ENCODE measurements around the gene EMSY.

Gene EMSY

DNA sequence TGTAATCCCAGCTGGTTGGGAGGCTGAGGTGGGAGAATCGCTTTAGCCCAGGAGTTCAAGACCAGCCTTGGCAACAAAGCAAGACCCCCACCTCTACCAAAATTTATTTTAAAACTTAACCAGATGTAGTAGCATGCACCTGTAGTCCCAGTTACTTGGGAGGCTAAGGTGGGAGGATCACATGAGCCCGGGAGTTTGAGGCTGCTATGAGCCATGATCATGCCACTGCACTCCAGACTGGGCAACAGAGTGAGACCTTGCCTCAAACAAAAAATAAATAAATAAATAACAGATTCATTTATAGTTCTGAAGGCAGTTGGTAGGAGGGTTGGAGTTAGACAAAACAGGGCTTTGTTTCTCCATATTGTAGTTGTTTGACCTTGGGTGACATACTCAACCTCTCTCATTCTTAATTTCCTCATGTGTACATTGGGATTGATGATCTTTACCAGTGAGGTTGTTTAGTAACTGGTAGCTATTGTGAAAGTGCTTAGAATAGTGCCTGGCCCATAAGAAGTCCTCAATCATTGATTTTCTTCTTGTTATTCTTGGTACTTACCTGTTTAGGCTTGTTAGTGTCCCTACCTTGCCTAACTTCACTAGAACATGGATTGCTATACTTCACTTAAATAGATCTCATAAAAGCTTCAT is 79.1 kb downstream of the EMSY start:
- DNase-seq (ENCODE audit: low read depth): no peak

DNA sequence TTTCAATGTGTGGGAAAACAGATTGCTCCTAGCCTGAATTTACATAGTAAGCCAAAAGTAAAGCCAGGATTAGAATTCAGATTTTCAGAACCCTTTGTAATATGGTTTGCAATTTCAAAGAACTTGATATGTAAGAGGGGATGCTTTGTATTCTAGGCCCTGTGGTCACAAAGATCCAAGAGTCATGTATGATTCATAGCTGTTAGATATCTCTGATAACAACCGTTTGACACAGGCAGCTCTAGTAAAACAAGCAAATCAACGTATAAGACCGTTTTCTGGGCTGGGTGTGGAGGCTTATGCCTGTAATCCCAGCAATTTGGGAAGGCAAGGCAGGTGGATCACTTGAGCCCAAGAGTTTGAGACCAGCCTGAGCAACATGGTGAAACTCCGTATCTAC is 79.6 kb downstream of the EMSY start:
- peak; percentile 60 for DNase-seq (ENCODE audit: low read depth)

DNA sequence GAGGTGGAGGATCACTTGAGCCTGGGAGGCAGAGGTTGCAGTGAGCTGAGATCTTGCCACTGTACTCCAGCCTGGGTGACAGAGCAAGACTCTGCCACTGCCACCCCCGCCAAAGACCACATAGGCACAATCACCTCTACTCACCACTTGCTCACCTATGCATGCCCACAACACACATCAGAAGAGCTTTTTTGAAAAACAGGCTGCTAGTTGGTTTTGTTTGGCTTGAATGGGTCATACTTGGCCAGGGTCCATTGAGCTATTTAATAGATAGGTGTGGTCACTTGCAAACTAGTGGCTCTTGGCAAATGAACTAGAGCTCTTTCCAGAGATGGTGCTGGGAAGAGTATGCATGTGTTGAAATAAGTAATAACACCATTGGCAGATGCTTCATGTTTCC is 80.1 kb downstream of the EMSY start:
- DNase-seq (ENCODE audit: low read depth): peak; percentile 62

DNA sequence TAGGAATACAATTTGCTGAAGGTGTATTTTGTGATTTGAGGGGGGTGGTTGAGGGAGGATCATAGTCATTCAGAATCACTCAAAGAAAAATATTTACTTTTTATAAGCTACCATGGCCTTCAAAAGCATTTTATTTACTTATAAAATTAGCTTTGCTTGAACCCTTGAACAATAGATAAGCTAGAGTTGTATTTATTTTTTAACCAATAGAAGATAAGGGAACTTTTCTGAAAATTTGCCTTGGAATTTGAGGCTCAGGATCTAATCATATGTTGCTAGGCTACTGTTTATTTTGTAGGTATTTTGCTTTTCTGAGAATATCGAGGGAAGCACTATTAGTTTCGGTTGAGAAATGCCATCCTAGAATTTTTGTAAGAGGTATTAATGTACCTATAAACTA is 82.1 kb downstream of the EMSY start:
- no peak for DNase-seq (ENCODE audit: low read depth)

DNA sequence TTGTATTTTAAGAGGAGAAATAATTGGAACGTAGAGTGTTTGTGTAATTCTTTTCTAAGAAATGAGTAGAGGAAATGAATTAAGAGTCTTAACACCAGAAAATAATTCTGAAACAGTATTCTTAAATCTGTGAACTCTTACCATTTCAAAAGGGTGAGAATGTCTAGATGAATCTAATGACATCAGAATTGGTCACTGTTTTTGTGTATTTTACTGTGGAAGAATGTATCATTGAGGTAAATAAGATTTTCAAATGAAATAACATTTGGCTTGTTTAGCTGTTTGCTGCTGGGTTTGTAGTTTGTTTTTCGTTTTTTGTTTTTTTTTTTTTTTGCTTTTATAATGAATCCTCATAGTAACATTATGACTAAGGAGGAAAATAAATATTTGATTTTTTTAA is 97.6 kb downstream of the EMSY start:
- DNase-seq (ENCODE audit: low read depth): no peak

DNA sequence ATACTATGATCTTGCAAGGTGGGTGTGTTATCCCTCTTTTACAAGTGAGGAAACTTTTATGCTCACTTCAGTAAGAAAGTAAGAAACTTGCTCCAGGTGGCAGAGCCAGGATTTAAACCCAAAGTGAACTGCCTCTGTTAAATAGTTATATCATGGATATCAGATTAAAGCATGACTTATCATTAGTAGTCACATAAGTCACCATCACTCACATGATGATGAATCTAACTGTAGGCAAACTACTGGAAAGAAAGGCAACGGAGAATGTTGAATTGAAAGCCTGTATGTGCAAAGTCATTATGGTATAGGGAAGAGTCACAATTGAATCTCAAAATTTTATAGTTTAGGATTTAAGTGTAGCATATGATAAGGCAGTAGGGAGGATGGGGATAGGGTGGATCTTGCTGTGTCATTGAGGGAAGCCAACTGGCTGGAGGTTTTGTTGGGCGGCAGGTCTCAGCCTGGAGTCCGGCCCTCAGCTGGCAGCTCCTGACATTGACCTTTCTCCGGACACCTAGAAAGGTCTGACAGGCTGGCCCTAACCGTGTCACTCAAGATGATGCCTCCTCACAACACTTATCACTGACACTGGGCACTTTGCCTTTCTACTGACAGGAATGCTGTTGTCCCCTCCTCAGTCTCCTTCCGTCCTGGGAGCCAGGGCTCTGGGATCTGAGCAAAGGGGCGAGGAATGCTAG is 98.3 kb downstream of the EMSY start:
- DNase-seq (ENCODE audit: low read depth): no peak

DNA sequence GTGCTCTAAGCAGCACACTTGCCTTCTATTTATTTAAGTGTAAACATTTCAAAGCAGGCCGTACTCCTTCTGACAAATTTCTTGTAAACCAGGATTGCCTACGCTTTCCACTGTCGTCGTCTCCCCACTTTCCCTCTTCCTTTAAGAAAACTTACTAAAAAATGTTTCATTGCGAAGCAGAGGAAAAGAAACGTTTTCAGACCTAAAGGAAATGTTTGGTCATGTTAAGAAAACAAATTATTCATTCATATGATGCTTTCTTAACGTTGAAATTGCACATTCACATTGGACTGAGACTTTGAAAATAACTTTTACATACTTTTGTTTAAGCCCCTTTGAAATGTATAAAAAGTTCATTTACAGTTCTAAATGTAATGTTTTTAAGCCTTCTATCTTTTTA is 106.0 kb downstream of the EMSY start:
- DNase-seq (ENCODE audit: low read depth): no peak

DNA sequence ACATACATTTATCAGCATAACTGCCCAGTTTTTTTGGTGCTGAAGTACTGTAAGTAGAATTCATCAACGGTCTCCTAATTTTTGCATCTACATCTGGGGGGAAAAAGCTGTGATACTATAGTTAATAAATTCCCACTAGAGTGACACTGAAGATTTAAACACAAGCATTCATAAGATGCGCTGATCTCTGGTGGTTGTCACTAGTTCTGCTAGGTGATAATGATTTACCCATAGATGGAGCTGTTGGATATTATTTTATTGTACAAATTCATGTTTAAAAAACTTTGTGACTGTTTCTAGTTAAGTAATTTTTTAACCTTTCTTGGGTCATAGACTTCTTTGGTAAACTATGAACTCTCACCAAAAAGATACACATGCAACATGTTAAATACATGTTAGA is 106.6 kb downstream of the EMSY start:
- DNase-seq (ENCODE audit: low read depth): peak; percentile 22

DNA sequence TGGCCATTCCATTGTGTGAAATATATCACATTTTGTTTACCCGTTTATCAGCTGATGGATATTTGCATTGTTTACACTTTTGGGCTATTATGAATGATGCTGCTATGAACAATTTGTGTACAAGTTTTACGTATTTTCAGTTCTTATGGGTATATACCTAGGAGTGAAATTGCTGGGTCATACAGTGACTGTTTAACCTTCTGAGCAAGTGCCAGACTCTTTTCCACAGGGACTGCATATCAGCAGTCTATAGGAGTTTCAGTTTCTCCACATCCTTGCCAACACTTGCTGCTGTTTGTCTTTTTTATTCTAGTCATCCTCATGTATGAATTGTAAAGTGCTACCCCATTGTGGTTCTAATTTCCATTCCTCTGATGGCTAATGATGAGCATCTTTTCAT is 108.2 kb downstream of the EMSY start:
- DNase-seq (ENCODE audit: low read depth): no peak

DNA sequence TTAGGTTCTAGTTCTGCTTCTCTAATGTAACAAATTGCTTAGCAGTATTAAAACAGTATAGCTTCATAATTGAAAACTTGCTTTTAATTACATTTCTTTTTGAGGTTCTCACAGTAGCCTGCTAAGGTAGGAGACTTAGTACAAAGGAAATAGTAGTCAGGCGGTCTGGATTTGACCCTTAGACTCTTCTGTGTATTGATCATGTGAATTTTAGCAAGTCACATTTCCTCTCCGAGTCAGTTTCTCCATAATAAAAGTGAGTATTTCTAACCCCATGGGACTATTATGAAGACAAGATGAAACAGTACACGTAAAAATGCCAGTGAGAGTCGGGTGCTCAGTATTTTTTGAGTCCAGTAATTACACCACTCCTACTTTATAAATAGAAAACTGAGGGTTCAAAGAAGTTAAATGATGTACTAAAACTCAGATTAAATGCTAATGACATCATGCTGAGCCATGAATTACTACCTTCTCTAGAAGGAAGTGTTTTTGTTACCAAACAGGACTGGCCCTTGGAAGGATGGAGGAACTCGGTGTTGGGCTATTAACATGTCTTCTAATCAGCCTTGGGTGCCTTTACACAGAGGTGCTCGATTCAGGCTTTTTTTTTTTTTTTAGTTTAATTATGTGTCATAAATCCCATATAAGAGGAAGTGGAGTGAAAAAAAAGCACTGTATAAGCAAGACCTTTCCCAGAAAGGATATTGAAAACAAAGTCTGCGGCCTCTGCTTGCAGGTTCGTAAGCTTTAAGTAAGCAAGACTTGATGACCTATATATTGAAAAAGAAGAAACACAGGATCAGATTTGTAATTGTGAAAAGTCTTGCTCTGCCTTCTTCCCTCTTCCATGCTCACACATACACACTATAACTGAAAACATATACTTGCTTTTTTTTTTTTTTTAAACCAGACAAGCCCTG is 109.0 kb downstream of the EMSY start:
- DNase-seq (ENCODE audit: low read depth): no peak

DNA sequence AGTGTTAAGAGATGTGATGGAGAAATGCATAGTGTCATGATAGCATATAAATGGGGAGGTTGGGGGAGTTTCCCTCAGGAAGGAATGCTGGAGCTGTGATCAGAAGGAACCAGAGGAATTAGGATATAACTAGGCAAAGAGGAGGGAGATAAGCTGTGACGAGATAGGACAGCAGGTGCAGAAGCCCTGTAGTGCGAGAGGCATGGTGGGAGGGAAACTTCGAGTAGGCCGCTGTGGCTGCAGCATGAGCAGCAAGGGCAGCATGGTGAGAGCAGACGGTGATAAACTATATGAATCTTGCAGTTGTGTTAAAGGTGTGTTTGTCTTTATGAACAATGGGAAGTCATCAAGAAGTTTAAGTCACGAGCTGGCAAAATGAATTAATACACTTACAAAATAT is 109.9 kb downstream of the EMSY start:
- DNase-seq (ENCODE audit: low read depth): no peak

DNA sequence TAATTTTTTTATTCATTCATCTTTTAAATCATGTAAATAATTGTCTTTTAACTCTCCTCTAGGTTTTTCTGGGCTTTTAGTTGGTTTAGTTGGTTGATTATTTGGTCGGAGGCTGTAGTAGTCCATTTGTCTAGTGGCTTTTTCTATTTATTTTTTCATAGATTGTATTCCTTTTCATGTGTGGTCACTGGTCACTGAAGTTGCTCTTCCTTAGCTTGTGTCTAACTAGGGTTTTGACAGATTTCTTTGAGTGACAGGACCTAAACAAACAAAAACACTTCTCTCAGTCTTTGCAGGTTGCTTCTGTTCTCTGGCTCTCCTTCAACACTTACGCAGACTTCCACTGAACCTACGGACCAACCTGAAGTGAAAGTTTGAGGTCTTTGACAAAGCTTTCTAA is 112.6 kb downstream of the EMSY start:
- DNase-seq (ENCODE audit: low read depth): no peak

DNA sequence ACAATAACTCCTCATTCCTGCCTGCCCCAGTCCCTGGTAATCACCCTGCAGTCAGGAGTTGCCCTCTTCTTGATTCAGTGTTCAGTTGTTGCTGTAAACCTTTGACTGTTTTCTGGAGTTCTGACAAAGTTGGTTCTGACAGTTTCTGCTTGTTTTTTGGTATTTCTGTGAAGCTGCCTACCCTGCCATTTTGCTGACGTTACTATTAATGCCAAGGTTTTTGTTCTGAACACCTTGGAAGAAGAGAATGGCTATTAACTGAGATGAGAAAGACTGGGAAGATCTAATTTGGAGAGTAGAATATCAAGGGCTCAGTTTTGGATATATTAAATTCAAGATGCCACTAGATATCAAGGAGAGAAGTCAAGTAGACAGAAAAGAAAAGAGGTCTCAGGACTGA is 113.7 kb downstream of the EMSY start:
- no peak for DNase-seq (ENCODE audit: low read depth)

DNA sequence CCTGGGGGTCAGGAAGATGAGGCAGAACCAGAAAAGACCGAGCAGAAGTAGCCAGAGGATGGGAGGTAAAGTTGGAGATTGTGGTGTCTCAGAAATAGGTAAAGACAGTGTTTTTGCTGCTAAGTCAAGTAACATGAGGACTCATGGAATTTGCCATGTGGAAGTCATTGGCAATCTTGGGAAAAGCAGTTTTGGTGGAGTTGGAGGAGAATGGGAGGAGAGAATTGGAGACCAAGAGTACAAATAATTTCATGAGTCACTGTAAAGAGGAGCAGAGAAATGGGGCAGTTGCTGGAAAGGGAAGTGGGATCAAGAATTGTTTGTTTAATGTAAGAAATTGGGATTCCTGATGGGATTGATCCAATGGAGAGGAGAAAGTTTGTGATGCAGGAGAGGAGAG is 114.1 kb downstream of the EMSY start:
- DNase-seq (ENCODE audit: low read depth): no peak

DNA sequence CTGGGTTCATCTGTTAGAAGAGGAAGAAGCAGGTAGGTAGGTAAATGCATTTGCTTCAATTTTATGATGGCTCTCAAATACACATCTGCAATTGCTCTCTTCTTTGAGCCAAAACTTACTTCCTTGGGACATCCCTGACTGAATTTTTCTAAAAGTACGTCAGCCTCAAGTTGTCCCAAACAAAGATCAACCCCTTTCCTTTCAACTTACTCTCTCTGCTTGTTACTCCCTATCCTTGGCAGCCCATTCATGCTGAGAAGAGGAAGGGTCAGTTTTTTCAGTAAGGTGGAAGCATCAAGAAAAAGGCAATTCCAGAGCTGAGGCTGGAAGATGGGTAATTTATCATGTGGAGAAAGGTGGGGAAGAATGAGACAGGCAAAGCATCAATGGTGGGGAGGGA is 114.5 kb downstream of the EMSY start:
- DNase-seq (ENCODE audit: low read depth): no peak

DNA sequence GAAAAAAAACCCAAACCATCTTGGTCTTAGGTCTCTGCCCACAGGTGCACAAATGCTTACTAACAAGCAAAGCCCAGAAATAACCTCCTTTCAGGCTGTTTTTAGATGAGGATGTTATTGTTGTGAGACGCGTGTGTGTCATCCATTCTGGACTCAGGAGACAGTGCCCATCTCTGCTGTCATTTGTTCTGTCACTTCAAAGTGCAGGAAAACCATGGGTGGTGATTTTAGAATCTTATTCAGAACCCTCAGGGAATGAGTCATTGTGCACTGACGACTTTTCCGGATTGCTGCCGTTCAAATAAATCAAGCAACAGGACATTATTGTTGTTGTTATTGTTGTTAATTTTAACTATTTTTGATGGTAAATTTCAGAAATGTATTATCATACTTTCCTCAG is 115.4 kb downstream of the EMSY start:
- peak; percentile 55 for DNase-seq (ENCODE audit: low read depth)

DNA sequence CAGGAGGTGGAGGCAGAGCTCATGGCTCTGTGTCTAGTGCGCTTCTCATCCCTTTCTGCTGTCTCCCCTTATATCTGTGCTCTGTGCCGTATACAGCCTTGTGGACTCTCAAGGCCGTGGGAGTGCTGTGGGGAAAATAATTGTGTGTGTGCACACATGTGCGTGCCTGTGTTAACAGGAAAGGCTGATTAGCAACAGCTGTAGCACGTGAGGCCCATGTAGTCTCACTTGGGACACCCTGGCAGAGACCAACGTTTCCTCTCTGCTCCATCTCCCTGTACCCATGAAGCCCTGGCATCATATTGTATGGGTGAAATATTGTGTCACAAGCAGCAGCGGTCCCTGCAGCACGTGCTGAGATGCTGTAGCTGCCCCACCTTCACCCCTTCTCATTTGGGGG is 116.4 kb downstream of the EMSY start:
- no peak for DNase-seq (ENCODE audit: low read depth)

DNA sequence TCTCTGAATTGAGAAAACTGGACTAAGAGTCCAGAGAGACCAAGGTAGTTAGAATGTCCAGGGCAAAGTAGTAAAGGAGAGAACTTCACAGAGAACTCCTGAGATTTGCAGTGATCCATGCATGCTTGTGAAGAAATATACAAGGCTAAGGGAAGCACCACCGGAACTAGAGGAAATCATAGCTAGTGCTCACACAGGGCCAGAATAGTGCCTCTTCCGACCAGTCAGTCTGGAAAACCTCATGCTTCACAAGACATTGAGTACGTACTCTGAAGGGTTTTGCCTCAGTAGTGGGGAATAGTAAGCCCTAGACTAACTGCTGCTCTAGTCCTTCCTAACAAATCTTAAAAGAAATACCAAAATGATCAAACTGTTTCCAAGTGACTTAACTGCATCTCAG is 117.7 kb downstream of the EMSY start:
- DNase-seq (ENCODE audit: low read depth): no peak

DNA sequence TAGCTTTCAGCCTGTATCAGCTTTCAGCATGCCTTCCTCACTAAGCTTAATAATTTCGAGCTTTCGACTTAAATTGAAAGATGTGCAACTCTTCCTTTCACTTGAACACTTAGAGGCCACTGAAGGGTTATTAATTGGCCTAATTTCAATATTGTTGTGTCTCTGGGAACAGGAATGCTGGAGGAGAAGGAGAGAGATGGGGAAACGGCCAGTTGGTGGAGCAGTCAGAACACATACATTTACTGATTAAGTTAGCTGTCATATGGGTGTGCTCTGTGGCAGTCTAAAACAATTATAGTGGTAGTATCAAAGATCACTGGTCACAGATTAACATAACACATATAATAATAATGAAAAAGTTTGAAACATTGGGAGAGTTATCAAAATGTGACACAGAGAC is 119.5 kb downstream of the EMSY start:
- DNase-seq (ENCODE audit: low read depth): no peak

DNA sequence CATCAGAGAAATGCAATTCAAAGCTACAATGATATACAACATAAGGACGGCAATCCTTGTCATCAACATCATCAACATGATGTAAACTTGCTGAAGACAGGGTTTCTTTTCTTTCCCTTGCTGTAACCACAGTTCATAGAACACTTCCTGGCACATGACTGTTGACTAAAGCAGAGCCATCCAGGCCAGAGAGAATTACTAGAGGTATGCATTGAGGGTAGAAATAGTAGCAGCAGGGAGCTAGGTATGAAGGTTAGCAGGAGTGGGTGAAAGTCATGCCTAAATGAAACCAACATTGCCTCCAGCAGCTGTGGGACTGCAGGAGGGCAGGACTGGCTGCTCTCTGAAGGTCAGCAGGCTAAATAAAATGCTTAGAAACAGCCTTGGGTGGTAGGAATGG is 122.0 kb downstream of the EMSY start:
- DNase-seq (ENCODE audit: low read depth): no peak

DNA sequence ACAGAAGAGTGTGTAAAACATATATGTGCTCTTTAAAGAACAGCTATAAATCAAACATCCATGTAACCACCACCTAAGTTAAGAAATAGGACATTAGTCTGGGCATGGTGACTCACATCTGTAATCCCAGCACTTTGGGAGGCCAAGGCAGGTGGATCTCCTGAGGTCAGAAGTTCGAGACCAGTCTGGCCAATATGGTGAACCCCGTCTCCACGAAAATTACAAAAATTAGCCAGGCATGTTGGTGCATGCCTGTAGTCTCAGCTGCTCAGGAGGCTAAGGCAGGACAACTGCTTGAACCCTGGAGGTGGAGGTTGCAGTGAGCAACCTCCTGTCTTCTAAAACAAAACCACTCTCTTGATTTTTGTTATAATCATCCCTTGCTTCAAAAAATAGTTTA is 122.4 kb downstream of the EMSY start:
- no peak for DNase-seq (ENCODE audit: low read depth)

DNA sequence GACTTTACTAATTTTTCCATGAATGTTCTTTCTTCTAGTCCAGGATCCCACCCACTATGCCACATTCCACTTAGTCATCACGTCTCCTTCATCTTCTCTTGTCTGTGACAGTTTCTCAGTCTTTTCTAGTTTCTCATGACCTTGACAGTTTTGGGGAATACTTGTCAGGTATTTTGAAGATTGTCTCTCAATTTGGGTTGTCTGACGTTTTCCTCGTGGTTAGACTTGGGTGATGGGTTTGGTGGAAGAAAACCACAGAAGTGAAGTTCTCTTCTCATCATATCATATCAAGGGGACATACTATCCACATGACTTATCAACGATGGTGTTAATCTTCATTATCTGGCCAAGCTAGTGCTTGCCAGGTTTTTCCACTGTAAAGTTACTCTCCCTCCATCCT is 123.3 kb downstream of the EMSY start:
- DNase-seq (ENCODE audit: low read depth): no peak

DNA sequence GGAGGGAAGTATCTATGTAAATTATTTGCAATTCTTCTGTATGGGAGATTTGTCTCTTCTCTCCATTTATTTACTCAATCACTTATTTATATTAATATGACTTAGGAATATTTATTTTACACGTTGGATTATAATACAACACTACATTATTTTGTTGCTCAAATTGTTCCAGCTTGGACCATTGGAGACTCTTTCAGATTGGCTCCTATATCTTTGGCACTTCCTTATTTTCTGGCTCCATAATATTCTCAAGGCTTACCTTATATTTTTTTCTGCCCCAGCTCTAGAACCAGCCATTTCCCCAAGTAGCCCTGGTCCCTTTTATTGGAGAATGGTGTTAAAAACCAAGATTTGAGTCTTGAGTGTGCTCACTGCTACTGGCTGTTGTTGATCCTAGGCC is 123.8 kb downstream of the EMSY start:
- no peak for DNase-seq (ENCODE audit: low read depth)

All from EH (cell line).